HUES48 (cell line): ENCODE measurements around the gene ZNF697.
"Not testable (repeated sequence)": the region's sequence is repeated elsewhere in the genome, so short reads cannot be mapped to it uniquely, and the experiment has no call there.

ENCODE experiments used
- H3K27ac ChIP-seq: one replicate; pipeline ENCODE4 v1.7.0; 2013; ENCODE audit warnings: low read depth, low read length, inconsistent platforms
- H3K27me3 ChIP-seq: 2 replicates; pipeline ENCODE4 v1.6.1; 2013; ENCODE audit warnings: mild to moderate bottlenecking, low read length; ENCODE audit not compliant: control insufficient read depth, insufficient read depth
- H3K36me3 ChIP-seq: 2 replicates; pipeline ENCODE4 v1.6.1; 2013; ENCODE audit warnings: low read length; ENCODE audit not compliant: control insufficient read depth, insufficient read depth
- H3K4me1 ChIP-seq: 2 replicates; pipeline ENCODE4 v1.6.1; 2013; ENCODE audit warnings: mild to moderate bottlenecking, low read length; ENCODE audit not compliant: control insufficient read depth, insufficient read depth
- H3K4me3 ChIP-seq: 2 replicates; pipeline ENCODE4 v1.5.1; 2013; ENCODE audit warnings: mild to moderate bottlenecking, low read depth, low read length
- H3K9ac ChIP-seq: 2 replicates; pipeline ENCODE4 v1.6.1; 2013; ENCODE audit warnings: mild to moderate bottlenecking, low read depth, low read length, moderate library complexity
- H3K9me3 ChIP-seq: 2 replicates; pipeline ENCODE4 v1.6.1; 2013; ENCODE audit warnings: low read length; ENCODE audit not compliant: control insufficient read depth, insufficient read depth

Gene ZNF697

GRCh38 chr1:119581076-119581475 is 67.0 kb downstream of the ZNF697 start:
- H3K4me1 ChIP-seq, H3K27ac ChIP-seq, H3K9me3 ChIP-seq, H3K36me3 ChIP-seq, H3K27me3 ChIP-seq, H3K9ac ChIP-seq, H3K4me3 ChIP-seq: not testable (repeated sequence)

GRCh38 chr1:119573886-119574285 is 74.2 kb downstream of the ZNF697 start:
- no peaks in the 10 kb centered on the region for H3K27me3 ChIP-seq
- H3K9ac ChIP-seq, result no peak overlapping the region
- 0 out of 2 replicates have a peak, but pooled peaks cover 6% of the 10 kb centered on the region for H3K4me1 ChIP-seq
- no peaks in the 10 kb centered on the region for H3K36me3 ChIP-seq
- no peaks in the 10 kb centered on the region for H3K9me3 ChIP-seq
- no peak overlapping the region for H3K27ac ChIP-seq
- no peak overlapping the region for H3K4me3 ChIP-seq

- H3K4me3 ChIP-seq, H3K27me3 ChIP-seq, H3K36me3 ChIP-seq, H3K27ac ChIP-seq, H3K9me3 ChIP-seq, H3K4me1 ChIP-seq, H3K9ac ChIP-seq: not testable (repeated sequence)
These were observed 78.0 kb downstream of the ZNF697 start for GRCh38 chr1:119569930-119570622.
